H1 (cell line): ENCODE data around the gene GPNMB. TPM values are rescaled to one million over a fixed set of nuclear protein-coding genes. Genes with fewer than 3 reads are reported as not detected.

ENCODE experiments used
- CHD1 ChIP-seq: IDR thresholded peaks from 2 replicates; pipeline ENCODE4 v1.6.1; 2012; ENCODE audit warnings: low read depth, low read length, improper control_type of control experiment
- EP300 ChIP-seq, 2 experiments: IDR thresholded peaks; 1 replicate in 1 of 2; 2 replicates in 1 of 2; pipeline ENCODE4 v1.6.1; 2011 to 2012; ENCODE audit warnings: low read depth in 2 of 2, low read length in 2 of 2, mild to moderate bottlenecking in 2 of 2, borderline replicate concordance in 1 of 2, inconsistent platforms in 1 of 2, moderate library complexity in 1 of 2
- HDAC6 ChIP-seq: IDR thresholded peaks from one replicate; pipeline ENCODE4 v1.7.1; 2012; ENCODE audit warnings: low read depth, mild to moderate bottlenecking, inconsistent platforms, low read length, moderate library complexity
- NANOG ChIP-seq: IDR thresholded peaks from 2 replicates; pipeline ENCODE4 v1.6.1; 2011; ENCODE audit warnings: low read length, low read depth, mild to moderate bottlenecking, inconsistent platforms; ENCODE audit not compliant: insufficient read depth, poor library complexity, severe bottlenecking
- POU5F1 ChIP-seq: IDR thresholded peaks from 2 replicates; pipeline ENCODE4 v1.6.1; 2011; ENCODE audit warnings: low read depth, mild to moderate bottlenecking, low read length, moderate library complexity
- polyA plus RNA-seq, 7 experiments: library from polyadenylated mRNA; depleted of rRNA in 3 of 7; stranded (reverse) in 5 of 7; unstranded in 2 of 7; fragments of >200 nt in 5 of 7; fragments of 200-250 nt in 2 of 7; gene quantifications; 1 replicate in 5 of 7; 2 replicates in 1 of 7; 4 replicates in 1 of 7; pipeline versions ENCODE4 v1.2.1 to v1.2.3, GENCODE V29; 2011 to 2013; ENCODE audit warnings: missing spikeins in 2 of 7, mixed read lengths in 2 of 7
- total RNA-seq: library from RNA; stranded (reverse); fragmentation: NEBNext Ultra II Directional; extraction: Animal tissue kit (Norgen Biotek cat#: 25700); gene quantifications from 2 replicates; pipeline ENCODE4 v1.2.1, GENCODE V29; 2021

The GPNMB gene
- total and polyA plus RNA-seq, 2 of the 8 experiments (the other 6 are each of a cell fraction or from before 2014, with no cell fraction given): 1.1 to 1.4 TPM

- TF ChIP-seq CHD1: no peak
- TF ChIP-seq NANOG: no peak
- no peak for TF ChIP-seq HDAC6
- no peak for TF ChIP-seq EP300 (IDR thresholded peaks at IDR 0.05; ENCODE audit: borderline replicate concordance in 1 of 2, low read depth in 2 of 2, low read length in 2 of 2)
- no peak for TF ChIP-seq POU5F1
Measured at GRCh38 chr7:23239698-23240097, 6.9 kb upstream of the GPNMB start (continued).
